GM19035 (cell line): ENCODE data around the gene NDUFA1.
"Not testable (repeated sequence)": the region's sequence is repeated elsewhere in the genome, so short reads cannot be mapped to it uniquely, and the experiment has no call there.

Experiments used
- ATAC-seq: cut with Tn5 transposase; IDR thresholded peaks from one replicate; pipeline ENCODE4 v1.9.1; 2021; ENCODE audit not compliant: unreplicated experiment

NDUFA1 gene

DNA sequence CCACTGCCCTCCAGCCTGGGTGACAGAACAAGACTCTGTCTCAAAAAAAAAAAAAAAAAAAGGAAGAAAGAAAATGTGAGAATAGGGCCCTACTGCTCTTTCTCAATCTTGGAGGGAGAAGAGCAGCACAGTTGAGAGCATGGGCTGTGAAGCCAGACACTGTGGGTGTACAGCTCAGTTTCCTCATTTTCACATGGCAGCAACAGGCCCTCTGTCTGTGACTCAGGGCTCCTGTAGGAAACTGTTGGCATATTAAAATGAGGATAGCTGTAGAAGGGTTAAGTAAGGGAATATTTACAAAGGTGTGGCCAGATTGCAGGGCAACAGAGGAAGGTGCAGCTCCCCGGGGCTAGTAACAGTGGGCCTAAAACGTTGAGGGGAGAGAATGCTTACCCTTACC is 27.5 kb downstream of the NDUFA1 start:
- no peak for ATAC-seq

DNA sequence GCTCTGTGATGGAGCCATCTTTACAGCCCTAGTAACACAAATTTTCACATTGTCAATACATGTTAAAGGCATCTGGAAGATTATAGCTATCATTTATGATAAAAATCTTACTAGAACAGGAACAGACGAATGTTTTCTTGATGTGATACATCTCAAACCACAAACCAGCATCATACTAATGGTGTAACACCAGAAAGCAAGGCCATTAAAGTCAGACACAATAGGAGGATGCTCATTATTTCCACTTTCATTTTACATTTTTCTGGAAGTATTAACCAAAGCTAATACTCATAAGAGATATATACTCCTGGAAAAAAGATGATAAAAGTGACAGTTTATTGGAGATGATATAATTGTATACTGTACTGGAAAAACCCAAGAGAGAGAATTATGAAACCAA is 29.3 kb downstream of the NDUFA1 start:
- no peak for ATAC-seq

DNA sequence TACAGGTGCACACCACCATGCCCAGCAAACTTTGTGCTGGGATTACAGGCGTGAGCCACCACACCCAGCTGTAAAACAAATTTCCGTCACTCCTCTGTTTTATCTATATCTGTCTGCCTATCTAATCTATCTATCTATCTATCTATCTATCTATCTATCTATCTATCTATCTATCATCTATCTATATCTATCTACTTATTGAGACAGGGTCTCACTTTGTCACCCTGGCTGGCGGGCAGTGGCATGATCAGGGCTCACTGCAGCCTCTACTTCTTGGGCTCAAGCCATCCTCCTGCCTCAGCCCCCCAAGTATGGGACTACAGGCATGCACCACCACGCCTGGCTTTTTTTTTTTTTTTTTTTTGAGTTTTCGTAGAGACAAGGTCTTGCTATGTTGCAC is 44.7 kb downstream of the NDUFA1 start:
- no peak for ATAC-seq

DNA sequence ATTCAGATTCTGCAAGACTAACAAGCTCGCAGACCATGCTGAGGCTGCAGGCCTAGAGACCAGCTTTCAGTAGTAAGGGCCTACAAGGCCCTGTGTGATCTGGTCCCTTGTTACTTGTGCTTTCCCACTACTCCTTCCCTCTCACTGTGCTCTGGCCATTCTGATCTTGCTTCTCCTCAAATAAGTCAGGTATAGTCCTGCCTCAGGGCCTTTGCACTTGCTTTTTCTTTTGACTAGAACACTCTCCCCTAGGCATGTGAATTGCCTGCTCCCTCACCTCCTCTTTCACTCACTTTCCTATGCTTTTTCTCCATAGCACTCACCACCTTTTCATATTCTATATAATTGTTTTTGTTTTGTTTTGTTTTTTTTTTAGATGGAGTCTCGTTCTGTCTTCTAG is 46.2 kb downstream of the NDUFA1 start:
- no peak for ATAC-seq

DNA sequence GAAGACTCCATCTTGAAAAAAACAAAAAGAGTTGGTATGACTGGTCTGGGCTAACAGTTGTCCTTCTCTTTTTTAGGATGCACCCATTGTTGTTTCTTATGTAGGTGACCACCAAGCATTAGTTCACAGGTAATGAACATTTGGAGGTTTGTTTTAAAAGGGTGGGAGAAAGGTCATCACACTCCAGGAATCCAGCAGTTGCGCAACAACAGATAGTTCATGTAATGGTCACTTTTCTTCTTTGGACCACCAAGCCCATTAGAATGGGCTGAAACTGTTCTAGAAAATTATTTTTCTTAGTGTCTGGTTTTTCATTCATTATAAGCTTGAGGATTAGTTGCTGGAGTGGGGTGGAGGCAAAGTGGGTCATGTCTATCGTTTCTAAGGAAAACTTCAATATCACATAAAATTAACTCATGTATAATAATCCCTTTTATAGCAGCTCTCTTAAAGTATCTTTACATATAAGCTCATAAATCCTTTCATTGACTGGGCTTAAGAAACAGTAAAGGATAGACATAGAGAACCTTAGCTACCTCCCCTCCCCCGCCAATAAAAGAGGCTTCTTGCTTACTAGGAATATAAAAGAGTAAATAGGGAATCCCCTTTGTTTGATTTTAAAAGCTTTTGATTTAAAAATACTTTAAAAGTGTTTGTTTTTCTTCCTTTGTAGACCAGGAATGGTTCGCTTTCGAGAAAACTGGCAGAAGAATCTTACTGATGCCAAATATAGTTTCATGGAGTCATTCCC is 48.4 kb downstream of the NDUFA1 start:
- no peak for ATAC-seq

DNA sequence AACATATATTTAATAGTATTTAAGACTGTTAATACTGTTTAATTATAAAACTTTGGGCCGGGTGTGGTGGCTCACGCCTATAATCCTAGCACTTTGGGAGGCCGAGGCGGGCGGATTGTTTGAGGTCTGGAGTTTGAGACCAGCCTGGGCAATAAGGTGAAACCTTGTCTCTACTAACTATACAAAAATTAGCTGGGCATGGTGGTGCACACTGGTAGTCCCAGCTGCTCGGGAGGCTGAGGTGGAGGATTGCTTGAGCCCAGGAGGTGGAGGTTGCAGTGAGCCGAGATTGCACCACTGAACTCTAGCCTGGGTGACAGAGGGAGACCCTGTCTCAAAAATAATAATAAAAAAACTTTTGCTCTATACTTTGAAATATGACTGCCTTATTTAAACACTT is 50.8 kb downstream of the NDUFA1 start:
- ATAC-seq = not testable (repeated sequence)
